Smooth muscle cell (in vitro differentiated cells): ENCODE measurements around the gene PRDM16. TPM values are rescaled to one million over a fixed set of nuclear protein-coding genes. Genes with fewer than 3 reads are reported as not detected.

Source experiments
- DNase-seq: peaks from one replicate; lab custom pipeline; 2025; ENCODE audit not compliant: unreplicated experiment; lab: John Stamatoyannopoulos, UW
- H2AFZ ChIP-seq: fragments of 200-600 bp; sonication (generic); 2 replicates; pipeline ENCODE4 v1.6.0; 2016; ENCODE audit warnings: antibody characterized with exemption, low read depth, mild to moderate bottlenecking
- H3F3A ChIP-seq: fragments of 200-600 bp; sonication (generic); 2 replicates; pipeline ENCODE4 v1.6.0; 2017; ENCODE audit warnings: antibody characterized with exemption, low read depth
- H3K27ac ChIP-seq: fragments of 200-600 bp; sonication (generic); 2 replicates; pipeline ENCODE4 v1.5.1; 2016; ENCODE audit warnings: low read depth, mild to moderate bottlenecking
- H3K27me3 ChIP-seq: fragments of 200-600 bp; sonication (generic); 2 replicates; pipeline ENCODE4 v1.6.1; 2016; ENCODE audit warnings: low read depth, mild to moderate bottlenecking
- H3K36me3 ChIP-seq: fragments of 200-600 bp; sonication (generic); 2 replicates; pipeline ENCODE4 v1.5.1; 2016; ENCODE audit warnings: low read depth
- H3K4me1 ChIP-seq: fragments of 200-600 bp; sonication (generic); 2 replicates; pipeline ENCODE4 v1.5.1; 2016; ENCODE audit warnings: low read depth
- H3K4me2 ChIP-seq: fragments of 200-600 bp; sonication (generic); 2 replicates; pipeline ENCODE4 v1.6.0; 2016; ENCODE audit warnings: mild to moderate bottlenecking
- H3K4me3 ChIP-seq: fragments of 200-600 bp; sonication (generic); 2 replicates; pipeline ENCODE4 v1.5.1; 2016; ENCODE audit warnings: mild to moderate bottlenecking
- H3K79me2 ChIP-seq: fragments of 200-600 bp; sonication (generic); 2 replicates; pipeline ENCODE4 v1.6.0; 2016; ENCODE audit warnings: low read depth, mild to moderate bottlenecking
- H3K9ac ChIP-seq: fragments of 200-600 bp; sonication (generic); 2 replicates; pipeline ENCODE4 v1.6.0; 2016; ENCODE audit warnings: low read depth
- H3K9me3 ChIP-seq: fragments of 200-600 bp; sonication (generic); replicated peaks from 2 replicates; pipeline ENCODE4 v1.5.1; 2016; ENCODE audit warnings: low read depth
- H4K20me1 ChIP-seq: fragments of 200-600 bp; sonication (generic); 2 replicates; pipeline ENCODE4 v1.6.0; 2016; ENCODE audit warnings: low read depth
- CTCF ChIP-seq: fragments of 200-600 bp; sonication (generic); IDR thresholded peaks from 2 replicates; pipeline ENCODE4 v1.5.1; 2017; ENCODE audit warnings: borderline replicate concordance, mild to moderate bottlenecking, antibody characterized with exemption; ENCODE audit not compliant: insufficient read depth, poor library complexity, severe bottlenecking
- WGBS: methylation state at CpG from one replicate; pipeline ENCODE4 v1.1.7; 2016; ENCODE audit warnings: low lambda C conversion rate; 5-methylcytosine and 5-hydroxymethylcytosine counted together
- polyA plus RNA-seq: library from polyadenylated mRNA; unstranded; fragments of >200 nt; fragmentation: Nextera tagmentation; extraction: Ambion mirVana; gene quantifications from 2 replicates; pipeline ENCODE4 v1.2.1, GENCODE V29; 2016
- total RNA-seq: library from RNA; depleted of rRNA; stranded (reverse); fragments of >200 nt; gene quantifications from 2 replicates; pipeline ENCODE4 v1.2.3, GENCODE V29; 2014

Gene PRDM16
- total and polyA plus RNA-seq, 2 experiments from 2014 or later: 0.72 to 1.3 TPM

GRCh38 chr1:3341236-3341994 lies 272.4 kb downstream of the PRDM16 start:
- 94% methylated on average over 26 of the region's 26 CpGs for WGBS
- no peak for DNase-seq
- TF ChIP-seq CTCF: no peak
- Histone ChIP-seq H3F3A (no peaks in the 10 kb centered on the region), H3K36me3 (no peaks in the 10 kb centered on the region), H3K9me3 (no peaks in the 10 kb centered on the region), H4K20me1 (no peaks in the 10 kb centered on the region), H3K27ac (no peak overlapping the region), H2AFZ (no peak overlapping the region), H3K79me2 (no peaks in the 10 kb centered on the region), H3K4me2 (no peak overlapping the region), H3K27me3 (no peaks in the 10 kb centered on the region), H3K9ac (no peak overlapping the region), H3K4me1 (no peaks in the 10 kb centered on the region), H3K4me3 (no peak overlapping the region)

GRCh38 chr1:3342960-3343359 lies 274.0 kb downstream of the PRDM16 start:
- no peak overlapping the region for H3K27ac ChIP-seq

GRCh38 chr1:3344395-3344794 lies 275.4 kb downstream of the PRDM16 start:
- H3K9me3 ChIP-seq: no peaks in the 10 kb centered on the region

More at GRCh38 chr1:3342960-3343359, 274.0 kb downstream of the PRDM16 start:
- DNase-seq: no peak
- no peaks in the 10 kb centered on the region for H3K27me3 ChIP-seq
- H3K9ac ChIP-seq: no peak overlapping the region
- H3K4me3 ChIP-seq: no peak overlapping the region
- H3K9me3 ChIP-seq: no peaks in the 10 kb centered on the region
- no peak overlapping the region for H3K4me2 ChIP-seq
- H3K4me1 ChIP-seq: no peaks in the 10 kb centered on the region
- H2AFZ ChIP-seq: no peak overlapping the region
- no peaks in the 10 kb centered on the region for H3F3A ChIP-seq
- TF ChIP-seq CTCF: no peak
- no peaks in the 10 kb centered on the region for H3K79me2 ChIP-seq
- no peaks in the 10 kb centered on the region for H3K36me3 ChIP-seq
- no peaks in the 10 kb centered on the region for H4K20me1 ChIP-seq
- whole genome bisulfite sequencing: 83% methylated on average over 5 of the region's 5 CpGs

More at GRCh38 chr1:3344395-3344794, 275.4 kb downstream of the PRDM16 start:
- no peak overlapping the region for H3K9ac ChIP-seq
- DNase-seq: no peak
- H3K4me2 ChIP-seq: no peak overlapping the region
- no peaks in the 10 kb centered on the region for H3K36me3 ChIP-seq
- H3K4me3 ChIP-seq: no peak overlapping the region
- no peak for TF ChIP-seq CTCF
- no peaks in the 10 kb centered on the region for H3F3A ChIP-seq
- H2AFZ ChIP-seq: no peak overlapping the region
- no peaks in the 10 kb centered on the region for H3K4me1 ChIP-seq
- H3K27ac ChIP-seq: no peak overlapping the region
- no peaks in the 10 kb centered on the region for H4K20me1 ChIP-seq
- no peaks in the 10 kb centered on the region for H3K27me3 ChIP-seq
- H3K79me2 ChIP-seq: no peaks in the 10 kb centered on the region
